Naive B cell (primary cell): ENCODE measurements around the gene CDK6. TPM values are rescaled to one million over a fixed set of nuclear protein-coding genes. Genes with fewer than 3 reads are reported as not detected.

Source experiments
- ATAC-seq, 2 donors: fragments of 150-1000 bp; cut with Tn5 transposase; 2 replicates each; pipeline ENCODE4 v1.10.0; 2021; ENCODE audit warnings: low read depth in 2 of 2, mild to moderate bottlenecking in 2 of 2, moderate library complexity in 2 of 2
- DNase-seq: peaks from one replicate; pipeline ENCODE4 v3.0.0; 2022
- H3K27ac Mint-ChIP-seq, 6 donors: one replicate each; pipeline ENCODE4 v1.8.0; 2020 to 2022; ENCODE audit warnings: mild to moderate bottlenecking in 6 of 6, mixed read lengths in 6 of 6, moderate library complexity in 5 of 6, inconsistent platforms in 2 of 6
- H3K27me3 Mint-ChIP-seq, 3 donors: one replicate each; pipeline ENCODE4 v1.8.0; 2021 to 2022; ENCODE audit warnings: mixed read lengths in 3 of 3, mild to moderate bottlenecking in 1 of 3
- H3K36me3 Mint-ChIP-seq, 2 donors: one replicate each; pipeline ENCODE4 v1.8.0; 2020 to 2022; ENCODE audit warnings: mixed read lengths in 2 of 2, inconsistent platforms in 1 of 2, mild to moderate bottlenecking in 1 of 2
- H3K4me1 Mint-ChIP-seq, 3 donors: one replicate each; pipeline ENCODE4 v1.8.0; 2020 to 2022; ENCODE audit warnings: mixed read lengths in 3 of 3, inconsistent platforms in 1 of 3, mild to moderate bottlenecking in 1 of 3, moderate library complexity in 1 of 3
- H3K4me3 Mint-ChIP-seq, 8 donors: one replicate each; pipeline ENCODE4 v1.8.0; 2020 to 2022; ENCODE audit warnings: mild to moderate bottlenecking in 8 of 8, mixed read lengths in 8 of 8, moderate library complexity in 8 of 8, inconsistent platforms in 2 of 8
- H3K9me3 Mint-ChIP-seq, 7 donors: one replicate each; pipeline ENCODE4 v1.8.0; 2020 to 2022; ENCODE audit warnings: mixed read lengths in 7 of 7, mild to moderate bottlenecking in 5 of 7, inconsistent platforms in 2 of 7, moderate library complexity in 1 of 7
- polyA plus RNA-seq, 6 donors: library from polyadenylated mRNA; unstranded; fragments of 300-500 nt; fragmentation: Illumina TruSeq; gene quantifications; one replicate each; pipeline ENCODE4 v1.2.3, GENCODE V29; 2021; ENCODE audit warnings: low read depth in 6 of 6

Gene CDK6
- polyA plus RNA-seq, 6 donors from 2014 or later = 3.3 to 15.7 (median 9.6) TPM

- no peak overlapping the region for H3K4me3 Mint-ChIP-seq
Measured at GRCh38 chr7:92691578-92691977, 144.8 kb downstream of the CDK6 start.

GRCh38 chr7:92685136-92686042 is 151.0 kb downstream of the CDK6 start:
- DNase-seq (no peak), ATAC-seq (no peak)
- H3K4me3 Mint-ChIP-seq = no peak overlapping the region
- no peaks in the 10 kb centered on the region for H3K36me3 Mint-ChIP-seq
- H3K4me1 Mint-ChIP-seq = peaks cover 0 to 6% (median 5%) of the 10 kb centered on the region in 3 donors
- peaks cover 0 to 1% (median 0%) of the 10 kb centered on the region in 7 donors for H3K9me3 Mint-ChIP-seq
- H3K27me3 Mint-ChIP-seq = no peaks in the 10 kb centered on the region
- no peak overlapping the region for H3K27ac Mint-ChIP-seq

More at GRCh38 chr7:92691578-92691977, 144.8 kb downstream of the CDK6 start:
- Mint-ChIP-seq H3K4me1 (no peaks in the 10 kb centered on the region), H3K27me3 (no peaks in the 10 kb centered on the region), H3K9me3 (peaks cover 0 to 1% (median 0%) of the 10 kb centered on the region in 7 donors), H3K27ac (peak overlapping the region in 1 of 6 donors; percentile 5), H3K36me3 (no peaks in the 10 kb centered on the region)
- DNase-seq = peak; percentile 38
- ATAC-seq = peak; percentile 75 to 85

- no peaks in the 10 kb centered on the region for H3K27me3 Mint-ChIP-seq
- H3K4me1 Mint-ChIP-seq = peaks cover 3 to 6% (median 5%) of the 10 kb centered on the region in 3 donors
- H3K27ac Mint-ChIP-seq = peak overlapping the region in 1 of 6 donors; percentile 36
Measured at GRCh38 chr7:92684274-92684673, 152.1 kb downstream of the CDK6 start.

GRCh38 chr7:92682903-92683539 is 153.4 kb downstream of the CDK6 start:
- ATAC-seq = no peak
- peak overlapping the region in 1 of 6 donors; percentile 28 for H3K27ac Mint-ChIP-seq
- H3K4me1 Mint-ChIP-seq = peaks cover 5 to 10% (median 7%) of the 10 kb centered on the region in 3 donors
- peaks cover 0 to 1% (median 0%) of the 10 kb centered on the region in 7 donors for H3K9me3 Mint-ChIP-seq
- no peak overlapping the region for H3K4me3 Mint-ChIP-seq
- no peaks in the 10 kb centered on the region for H3K36me3 Mint-ChIP-seq
- no peak for DNase-seq
- H3K27me3 Mint-ChIP-seq = no peaks in the 10 kb centered on the region

More at GRCh38 chr7:92684274-92684673, 152.1 kb downstream of the CDK6 start:
- ATAC-seq (no peak), DNase-seq (no peak)
- Mint-ChIP-seq H3K4me3 (no peak overlapping the region), H3K9me3 (peaks cover 0 to 1% (median 0%) of the 10 kb centered on the region in 7 donors), H3K36me3 (no peaks in the 10 kb centered on the region)

- ATAC-seq = no peak
- Mint-ChIP-seq H3K9me3 (no peaks in the 10 kb centered on the region), H3K27ac (no peak overlapping the region), H3K4me1 (peaks cover 5 to 10% (median 7%) of the 10 kb centered on the region in 3 donors), H3K36me3 (no peaks in the 10 kb centered on the region), H3K27me3 (no peaks in the 10 kb centered on the region), H3K4me3 (no peak overlapping the region)
- no peak for DNase-seq
Measured at GRCh38 chr7:92682330-92682729, 154.0 kb downstream of the CDK6 start.

- no peaks in the 10 kb centered on the region for H3K36me3 Mint-ChIP-seq
- H3K4me1 Mint-ChIP-seq = peaks cover 5 to 10% (median 7%) of the 10 kb centered on the region in 3 donors
- ATAC-seq = no peak
- no peak for DNase-seq
- peak overlapping the region in 1 of 6 donors; percentile 0 for H3K27ac Mint-ChIP-seq
- no peaks in the 10 kb centered on the region for H3K9me3 Mint-ChIP-seq
- H3K4me3 Mint-ChIP-seq = no peak overlapping the region
- H3K27me3 Mint-ChIP-seq = no peaks in the 10 kb centered on the region
Measured at GRCh38 chr7:92681633-92682032, 154.7 kb downstream of the CDK6 start.

- H3K36me3 Mint-ChIP-seq = no peaks in the 10 kb centered on the region
- no peaks in the 10 kb centered on the region for H3K9me3 Mint-ChIP-seq
- no peak for ATAC-seq
- H3K27ac Mint-ChIP-seq = no peak overlapping the region
- no peaks in the 10 kb centered on the region for H3K27me3 Mint-ChIP-seq
- DNase-seq = no peak
- H3K4me1 Mint-ChIP-seq = peaks cover 5 to 10% (median 7%) of the 10 kb centered on the region in 3 donors
- no peak overlapping the region for H3K4me3 Mint-ChIP-seq
Measured at GRCh38 chr7:92680442-92680841, 155.9 kb downstream of the CDK6 start.

GRCh38 chr7:92678291-92678920 is 158.0 kb downstream of the CDK6 start:
- Mint-ChIP-seq H3K4me3 (no peak overlapping the region), H3K27ac (peak overlapping the region in 3 of 6 donors; percentile 62 to 74 (median 63)), H3K4me1 (peaks cover 18 to 19% (median 19%) of the 10 kb centered on the region in 3 donors), H3K9me3 (no peaks in the 10 kb centered on the region), H3K36me3 (no peaks in the 10 kb centered on the region), H3K27me3 (no peaks in the 10 kb centered on the region)
- no peak for ATAC-seq
- DNase-seq = no peak

- no peaks in the 10 kb centered on the region for H3K27me3 Mint-ChIP-seq
- H3K9me3 Mint-ChIP-seq = no peaks in the 10 kb centered on the region
- peaks cover 14 to 17% (median 17%) of the 10 kb centered on the region in 3 donors for H3K4me1 Mint-ChIP-seq
- H3K4me3 Mint-ChIP-seq = peak overlapping the region in 5 of 8 donors; percentile 2 to 23 (median 7)
- H3K27ac Mint-ChIP-seq = peak overlapping the region in 5 of 6 donors; percentile 8 to 74 (median 33)
- ATAC-seq (peak; percentile 88 to 93), DNase-seq (no peak)
- peaks cover 9 to 14% of the 10 kb centered on the region in 2 donors for H3K36me3 Mint-ChIP-seq
Measured at GRCh38 chr7:92674379-92674778, 162.0 kb downstream of the CDK6 start.

GRCh38 chr7:92671505-92672169 is 164.7 kb downstream of the CDK6 start:
- Mint-ChIP-seq H3K27ac (peak overlapping the region in 1 of 6 donors; percentile 48), H3K4me3 (no peak overlapping the region), H3K4me1 (peaks cover 12 to 14% (median 13%) of the 10 kb centered on the region in 3 donors), H3K36me3 (peaks cover 9 to 14% of the 10 kb centered on the region in 2 donors), H3K27me3 (no peaks in the 10 kb centered on the region), H3K9me3 (no peaks in the 10 kb centered on the region)
- ATAC-seq (no peak), DNase-seq (no peak)

GRCh38 chr7:92670204-92670851 is 166.0 kb downstream of the CDK6 start:
- Mint-ChIP-seq H3K4me3 (no peak overlapping the region), H3K4me1 (peaks cover 12 to 14% (median 13%) of the 10 kb centered on the region in 3 donors), H3K27me3 (no peaks in the 10 kb centered on the region), H3K27ac (peak overlapping the region in 1 of 6 donors; percentile 54), H3K9me3 (no peaks in the 10 kb centered on the region), H3K36me3 (peaks cover 9 to 14% of the 10 kb centered on the region in 2 donors)
- ATAC-seq (no peak), DNase-seq (no peak)

- no peak overlapping the region for H3K4me3 Mint-ChIP-seq
Measured at GRCh38 chr7:92669616-92670165, 166.7 kb downstream of the CDK6 start.

More at GRCh38 chr7:92669616-92670165, 166.7 kb downstream of the CDK6 start:
- Mint-ChIP-seq H3K9me3 (no peaks in the 10 kb centered on the region), H3K27ac (peak overlapping the region in 1 of 6 donors; percentile 25), H3K36me3 (peaks cover 9 to 14% of the 10 kb centered on the region in 2 donors), H3K27me3 (no peaks in the 10 kb centered on the region), H3K4me1 (peaks cover 8 to 13% (median 12%) of the 10 kb centered on the region in 3 donors)
- DNase-seq = no peak
- no peak for ATAC-seq
